Erythroblast (primary cell): ENCODE measurements around the gene TBC1D1.

Experiments used
- GATA1 ChIP-seq: IDR thresholded peaks from 2 replicates; pipeline ENCODE4 v1.6.1; 2011; ENCODE audit warnings: low read depth, mild to moderate bottlenecking, control low read depth, low read length, moderate library complexity
- POLR2A ChIP-seq: IDR thresholded peaks from 2 replicates; pipeline ENCODE4 v1.6.1; 2011; ENCODE audit warnings: mild to moderate bottlenecking, low read length

DNA sequence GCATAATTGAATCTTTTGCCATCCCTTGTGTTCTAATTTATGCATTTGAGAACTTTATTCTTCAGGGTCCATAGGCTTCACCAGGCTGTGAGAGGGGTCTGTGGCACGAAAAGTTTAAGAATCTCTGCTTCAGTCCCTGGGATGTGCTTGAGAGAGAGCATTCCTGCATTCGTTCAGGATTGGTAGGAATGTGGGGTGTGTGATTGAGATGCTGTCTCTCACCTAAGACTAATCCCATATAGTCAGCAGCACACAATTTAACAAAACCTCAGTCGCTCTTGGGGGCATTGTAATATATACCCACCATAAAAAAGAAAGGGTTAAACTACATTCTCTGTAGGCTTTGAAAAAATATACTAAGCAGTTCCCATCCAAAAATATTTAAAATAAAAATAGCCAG lies 111.0 kb downstream of the TBC1D1 start:
- TF ChIP-seq POLR2A (no peak), GATA1 (no peak)
